DOHH2 (cell line): ENCODE results near the gene FPR2.

Source experiments
- H3F3A ChIP-seq: fragments of 200-600 bp; sonication (generic), shearing (Covaris generic); 2 replicates; pipeline ENCODE4 v1.6.0; 2016; ENCODE audit warnings: antibody characterized with exemption, mild to moderate bottlenecking; ENCODE audit not compliant: control insufficient read depth, insufficient read depth
- H3K27ac ChIP-seq: fragments of 200-600 bp; sonication (generic); 2 replicates; pipeline ENCODE4 v1.5.1; 2014; ENCODE audit warnings: low read depth, mild to moderate bottlenecking, low read length, moderate library complexity
- H3K27me3 ChIP-seq: fragments of 200-600 bp; sonication (generic); 2 replicates; pipeline ENCODE4 v1.6.1; 2014; ENCODE audit warnings: mild to moderate bottlenecking, low read length, mixed read lengths; ENCODE audit not compliant: control insufficient read depth
- H3K36me3 ChIP-seq: fragments of 200-600 bp; sonication (generic); 2 replicates; pipeline ENCODE4 v1.6.1; 2014; ENCODE audit warnings: mild to moderate bottlenecking, low read length, moderate library complexity, mixed read lengths; ENCODE audit not compliant: control insufficient read depth
- H3K4me1 ChIP-seq: fragments of 200-600 bp; sonication (generic); 2 replicates; pipeline ENCODE4 v1.6.1; 2014; ENCODE audit warnings: mild to moderate bottlenecking, low read length, mixed read lengths; ENCODE audit not compliant: control insufficient read depth
- H3K4me2 ChIP-seq: fragments of 200-600 bp; sonication (generic); 2 replicates; pipeline ENCODE4 v1.6.0; 2014; ENCODE audit warnings: mild to moderate bottlenecking, low read length, moderate library complexity
- H3K4me3 ChIP-seq: fragments of 200-600 bp; sonication (generic); 2 replicates; pipeline ENCODE4 v1.5.1; 2014; ENCODE audit warnings: mild to moderate bottlenecking, low read length, mixed read lengths
- H3K79me2 ChIP-seq: fragments of 200-600 bp; sonication (generic); 2 replicates; pipeline ENCODE4 v1.6.1; 2014; ENCODE audit warnings: mild to moderate bottlenecking, low read length, mixed read lengths; ENCODE audit not compliant: control insufficient read depth
- H3K9me2 ChIP-seq: fragments of 200-600 bp; sonication (generic); replicated peaks from 2 replicates; pipeline ENCODE4 v1.6.1; 2014; ENCODE audit warnings: mild to moderate bottlenecking, low read length, mixed read lengths; ENCODE audit not compliant: control insufficient read depth
- H3K9me3 ChIP-seq: fragments of 200-600 bp; sonication (generic); 2 replicates; pipeline ENCODE4 v1.6.1; 2014; ENCODE audit warnings: antibody characterized with exemption, low read length, mixed read lengths; ENCODE audit not compliant: control insufficient read depth, insufficient read depth
- H4K20me1 ChIP-seq: fragments of 200-600 bp; sonication (generic); 2 replicates; pipeline ENCODE4 v1.6.0; 2014; ENCODE audit warnings: low read depth, mild to moderate bottlenecking, antibody characterized with exemption, low read length, moderate library complexity; ENCODE audit not compliant: control insufficient read depth, insufficient read depth
- EZH2phosphoT487 ChIP-seq: fragments of 200-600 bp; sonication (generic); IDR thresholded peaks from 2 replicates; pipeline ENCODE4 v1.6.1; 2017; ENCODE audit warnings: borderline replicate concordance, mild to moderate bottlenecking, antibody characterized with exemption, low read length, moderate library complexity, mixed read lengths
- TF ChIP-seq, protein P1 (sequence below): fragments of 200-600 bp; sonication (generic); IDR thresholded peaks from one replicate; pipeline ENCODE4 v1.5.1; 2014; ENCODE audit warnings: antibody characterized with exemption, mild to moderate bottlenecking, low read depth, low read length; ENCODE audit not compliant: poor library complexity, severe bottlenecking

FPR2 gene

GRCh38 chr19:51807925-51808324 lies 46.9 kb downstream of the FPR2 start:
- Histone ChIP-seq H3K79me2 (no peaks in the 10 kb centered on the region), H3K27ac (no peak overlapping the region), H3K36me3 (no peaks in the 10 kb centered on the region), H3K4me1 (no peaks in the 10 kb centered on the region), H3K9me3 (no peaks in the 10 kb centered on the region), H3K9me2 (no peaks in the 10 kb centered on the region), H4K20me1 (no peaks in the 10 kb centered on the region), H3F3A (no peaks in the 10 kb centered on the region), H3K4me2 (no peak overlapping the region), H3K4me3 (no peak overlapping the region), H3K27me3 (no peaks in the 10 kb centered on the region)
- TF ChIP-seq, protein P1, sequence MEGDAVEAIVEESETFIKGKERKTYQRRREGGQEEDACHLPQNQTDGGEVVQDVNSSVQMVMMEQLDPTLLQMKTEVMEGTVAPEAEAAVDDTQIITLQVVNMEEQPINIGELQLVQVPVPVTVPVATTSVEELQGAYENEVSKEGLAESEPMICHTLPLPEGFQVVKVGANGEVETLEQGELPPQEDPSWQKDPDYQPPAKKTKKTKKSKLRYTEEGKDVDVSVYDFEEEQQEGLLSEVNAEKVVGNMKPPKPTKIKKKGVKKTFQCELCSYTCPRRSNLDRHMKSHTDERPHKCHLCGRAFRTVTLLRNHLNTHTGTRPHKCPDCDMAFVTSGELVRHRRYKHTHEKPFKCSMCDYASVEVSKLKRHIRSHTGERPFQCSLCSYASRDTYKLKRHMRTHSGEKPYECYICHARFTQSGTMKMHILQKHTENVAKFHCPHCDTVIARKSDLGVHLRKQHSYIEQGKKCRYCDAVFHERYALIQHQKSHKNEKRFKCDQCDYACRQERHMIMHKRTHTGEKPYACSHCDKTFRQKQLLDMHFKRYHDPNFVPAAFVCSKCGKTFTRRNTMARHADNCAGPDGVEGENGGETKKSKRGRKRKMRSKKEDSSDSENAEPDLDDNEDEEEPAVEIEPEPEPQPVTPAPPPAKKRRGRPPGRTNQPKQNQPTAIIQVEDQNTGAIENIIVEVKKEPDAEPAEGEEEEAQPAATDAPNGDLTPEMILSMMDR = no peak
- TF ChIP-seq EZH2phosphoT487 = no peak

DNA sequence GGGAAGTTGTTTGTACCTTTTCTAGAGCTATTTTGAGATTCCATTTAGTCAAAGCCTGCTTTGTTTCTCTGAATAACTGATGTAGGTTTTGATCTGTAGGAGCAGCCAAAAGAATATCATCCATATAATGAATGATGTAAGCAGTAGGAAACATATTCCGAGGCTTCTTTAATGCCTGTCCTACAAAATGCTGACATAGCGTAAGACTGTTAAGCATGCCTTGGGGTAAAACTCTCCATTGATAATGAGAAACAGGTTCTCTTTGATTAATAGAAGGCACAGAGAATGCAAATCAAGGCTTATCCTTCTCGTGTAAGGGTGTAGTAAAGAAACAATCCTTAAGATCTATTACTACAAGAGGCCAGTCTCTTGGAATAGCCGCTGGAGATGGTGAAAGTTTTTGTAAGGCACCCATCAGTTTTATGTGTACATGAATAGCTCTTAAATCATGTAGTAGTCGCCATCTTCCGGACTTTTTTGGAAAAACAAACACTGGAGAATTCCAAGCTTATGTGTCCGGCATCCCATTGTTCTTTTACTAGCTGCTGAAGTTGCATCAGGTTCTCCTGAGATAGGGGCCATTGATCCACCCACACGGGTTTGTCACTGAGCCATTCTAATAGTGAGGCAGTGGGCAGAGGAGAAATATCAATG lies 47.5 kb downstream of the FPR2 start:
- no peak overlapping the region for H3K27ac ChIP-seq

DNA sequence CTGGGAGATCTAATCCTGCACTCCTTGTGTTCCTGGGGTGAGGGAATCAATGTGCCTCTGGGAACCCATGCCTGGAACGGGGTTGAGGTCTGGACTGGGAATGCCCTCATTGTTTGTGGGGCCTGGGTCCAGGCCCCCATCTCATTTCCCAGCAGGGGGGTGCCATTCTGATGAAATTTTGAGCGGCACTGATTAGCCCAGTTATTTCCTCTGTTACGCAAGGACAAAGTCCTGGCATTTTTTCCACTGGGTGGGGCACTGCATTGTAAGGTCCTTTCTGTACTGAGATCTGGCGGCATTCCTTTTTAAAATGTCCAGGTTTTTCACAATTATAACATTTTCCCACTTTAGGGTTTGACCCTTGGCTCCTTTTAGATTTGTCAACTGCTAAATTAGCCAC lies 48.8 kb downstream of the FPR2 start:
- no peak overlapping the region for H3K4me2 ChIP-seq
- H3K36me3 ChIP-seq = no peaks in the 10 kb centered on the region
- H3K9me2 ChIP-seq = no peaks in the 10 kb centered on the region
- no peaks in the 10 kb centered on the region for H3K4me1 ChIP-seq
- no peaks in the 10 kb centered on the region for H3K79me2 ChIP-seq
- H3K27me3 ChIP-seq = no peaks in the 10 kb centered on the region
- H3F3A ChIP-seq = no peaks in the 10 kb centered on the region
- no peak for TF ChIP-seq EZH2phosphoT487
- TF ChIP-seq, protein P1 = no peak
- no peak overlapping the region for H3K4me3 ChIP-seq
- no peaks in the 10 kb centered on the region for H4K20me1 ChIP-seq
- no peaks in the 10 kb centered on the region for H3K9me3 ChIP-seq
- no peak overlapping the region for H3K27ac ChIP-seq

More for the DNA sequence above, 47.5 kb downstream of the FPR2 start:
- no peaks in the 10 kb centered on the region for H3K9me2 ChIP-seq
- TF ChIP-seq, protein P1 = no peak
- no peak for TF ChIP-seq EZH2phosphoT487
- no peak overlapping the region for H3K4me3 ChIP-seq
- H3F3A ChIP-seq = no peaks in the 10 kb centered on the region
- H3K9me3 ChIP-seq = no peaks in the 10 kb centered on the region
- no peaks in the 10 kb centered on the region for H3K27me3 ChIP-seq
- no peaks in the 10 kb centered on the region for H3K79me2 ChIP-seq
- H3K36me3 ChIP-seq = no peaks in the 10 kb centered on the region
- H3K4me1 ChIP-seq = no peaks in the 10 kb centered on the region
- H4K20me1 ChIP-seq = no peaks in the 10 kb centered on the region
- no peak overlapping the region for H3K4me2 ChIP-seq
